Nephron progenitor cell (in vitro differentiated cells): ENCODE data around the gene PNCK.

ENCODE experiments used
- DNase-seq: peaks from one replicate; pipeline ENCODE4 v3.0.0; 2021
- H3K27ac Mint-ChIP-seq: 2 replicates; pipeline ENCODE4 v1.8.0; 2021; ENCODE audit warnings: mild to moderate bottlenecking, moderate library complexity, mixed read lengths
- H3K27me3 Mint-ChIP-seq: 2 replicates; pipeline ENCODE4 v1.8.0; 2021; ENCODE audit warnings: mild to moderate bottlenecking, low read depth, mixed read lengths; ENCODE audit not compliant: poor library complexity
- H3K36me3 Mint-ChIP-seq: 2 replicates; pipeline ENCODE4 v1.8.0; 2021; ENCODE audit warnings: low read depth, mixed read lengths
- H3K4me1 Mint-ChIP-seq: 2 replicates; pipeline ENCODE4 v1.8.0; 2021; ENCODE audit warnings: mixed read lengths
- H3K4me3 Mint-ChIP-seq: 2 replicates; pipeline ENCODE4 v1.8.0; 2021; ENCODE audit warnings: mild to moderate bottlenecking, moderate library complexity, mixed read lengths
- H3K9me3 Mint-ChIP-seq: 2 replicates; pipeline ENCODE4 v1.8.0; 2021; ENCODE audit warnings: mild to moderate bottlenecking, moderate library complexity, mixed read lengths
- CTCF ChIP-seq: fragments of 200-600 bp; sonication (generic); IDR thresholded peaks from 2 replicates; pipeline ENCODE4 v1.5.0; 2021; ENCODE audit warnings: antibody characterized with exemption

PNCK gene

GRCh38 chrX:153669901-153670731 is 3.5 kb downstream of the PNCK start:
- no peak for TF ChIP-seq CTCF
- Mint-ChIP-seq H3K36me3 (peaks cover 5% of the 10 kb centered on the region), H3K27me3 (peaks cover 59% of the 10 kb centered on the region), H3K4me3 (no peak overlapping the region), H3K4me1 (peaks cover 20% of the 10 kb centered on the region), H3K27ac (no peak overlapping the region), H3K9me3 (peaks cover 63% of the 10 kb centered on the region)
- DNase-seq = no peak

GRCh38 chrX:153669174-153669890 is 4.3 kb downstream of the PNCK start:
- Mint-ChIP-seq H3K9me3 (peaks cover 57% of the 10 kb centered on the region), H3K36me3 (peaks cover 5% of the 10 kb centered on the region), H3K27ac (no peak overlapping the region), H3K27me3 (peaks cover 59% of the 10 kb centered on the region), H3K4me3 (no peak overlapping the region), H3K4me1 (peaks cover 13% of the 10 kb centered on the region)
- DNase-seq = peak; percentile 65
- peak; percentile 75 for TF ChIP-seq CTCF

GRCh38 chrX:153668423-153669173 is 5.0 kb downstream of the PNCK start:
- Mint-ChIP-seq H3K27me3 (peaks cover 62% of the 10 kb centered on the region), H3K4me3 (no peak overlapping the region), H3K27ac (no peak overlapping the region), H3K36me3 (peaks cover 5% of the 10 kb centered on the region), H3K4me1 (peaks cover 8% of the 10 kb centered on the region), H3K9me3 (peaks cover 52% of the 10 kb centered on the region)
- DNase-seq = no peak
- no peak for TF ChIP-seq CTCF

- Mint-ChIP-seq H3K4me3 (peak overlapping the region; percentile 79), H3K9me3 (peaks cover 52% of the 10 kb centered on the region), H3K27ac (no peak overlapping the region), H3K27me3 (peaks cover 65% of the 10 kb centered on the region), H3K4me1 (peaks cover 8% of the 10 kb centered on the region), H3K36me3 (peaks cover 5% of the 10 kb centered on the region)
- DNase-seq = peak; percentile 86
- TF ChIP-seq CTCF = peak; percentile 66
Observed at GRCh38 chrX:153667956-153668396, 5.6 kb downstream of the PNCK start.

- TF ChIP-seq CTCF = no peak
- Mint-ChIP-seq H3K4me3 (peak overlapping the region; percentile 79), H3K27me3 (peaks cover 65% of the 10 kb centered on the region), H3K9me3 (peaks cover 52% of the 10 kb centered on the region), H3K4me1 (peaks cover 3% of the 10 kb centered on the region), H3K36me3 (no peaks in the 10 kb centered on the region), H3K27ac (no peak overlapping the region)
- no peak for DNase-seq
Observed at GRCh38 chrX:153667281-153667955, 6.2 kb downstream of the PNCK start.
